OCI-LY1 (cell line): ENCODE measurements around the gene HCRT.

Source experiments
- H2AFZ ChIP-seq: fragments of 200-600 bp; sonication (generic), shearing (Covaris generic); 2 replicates; pipeline ENCODE4 v1.6.0; 2014; ENCODE audit warnings: antibody characterized with exemption, mild to moderate bottlenecking, low read length
- H3F3A ChIP-seq: fragments of 200-600 bp; sonication (generic), shearing (Covaris generic); 2 replicates; pipeline ENCODE4 v1.6.0; 2014; ENCODE audit warnings: mild to moderate bottlenecking, antibody characterized with exemption, low read length, moderate library complexity; ENCODE audit not compliant: insufficient read depth
- H3K27ac ChIP-seq: fragments of 200-600 bp; sonication (generic); 2 replicates; pipeline ENCODE4 v1.5.1; 2014; ENCODE audit warnings: low read length, mixed run types, mild to moderate bottlenecking, low read depth; ENCODE audit not compliant: poor library complexity, severe bottlenecking
- H3K27me3 ChIP-seq: fragments of 200-600 bp; sonication (generic); 2 replicates; pipeline ENCODE4 v1.6.0; 2014; ENCODE audit warnings: antibody characterized with exemption, mild to moderate bottlenecking, low read length, moderate library complexity; ENCODE audit not compliant: insufficient read depth
- H3K36me3 ChIP-seq: fragments of 200-600 bp; sonication (generic); 2 replicates; pipeline ENCODE4 v1.6.1; 2014; ENCODE audit warnings: mild to moderate bottlenecking, antibody characterized with exemption, low read length, moderate library complexity, mixed read lengths; ENCODE audit not compliant: insufficient read depth
- H3K4me1 ChIP-seq: fragments of 200-600 bp; sonication (generic); 2 replicates; pipeline ENCODE4 v1.5.1; 2014; ENCODE audit warnings: mild to moderate bottlenecking, low read length, moderate library complexity; ENCODE audit not compliant: insufficient read depth, severe bottlenecking
- H3K4me2 ChIP-seq: fragments of 200-600 bp; sonication (generic), shearing (Covaris generic); 2 replicates; pipeline ENCODE4 v1.6.1; 2014; ENCODE audit warnings: low read length
- H3K4me3 ChIP-seq: fragments of 200-600 bp; sonication (generic); 2 replicates; pipeline ENCODE4 v1.5.1; 2014; ENCODE audit warnings: low read length, low read depth, mild to moderate bottlenecking, mixed read lengths; ENCODE audit not compliant: poor library complexity, severe bottlenecking
- H3K79me2 ChIP-seq: fragments of 200-600 bp; shearing (Covaris generic); 2 replicates; pipeline ENCODE4 v1.6.1; 2016; ENCODE audit warnings: mixed run types, low read length, mixed read lengths; ENCODE audit not compliant: insufficient read depth
- H3K9ac ChIP-seq: fragments of 200-600 bp; sonication (generic), shearing (Covaris generic); 2 replicates; pipeline ENCODE4 v1.6.1; 2014; ENCODE audit warnings: mild to moderate bottlenecking, low read length, mixed read lengths
- H3K9me2 ChIP-seq: fragments of 200-600 bp; sonication (generic), shearing (Covaris generic); 2 replicates; pipeline ENCODE4 v1.6.1; 2014; ENCODE audit warnings: low read depth, mild to moderate bottlenecking, low read length, mixed read lengths
- H3K9me3 ChIP-seq: fragments of 200-600 bp; shearing (Covaris generic); 2 replicates; pipeline ENCODE4 v1.6.1; 2014; ENCODE audit warnings: low read length, mixed read lengths
- H4K20me1 ChIP-seq: fragments of 200-600 bp; sonication (generic), shearing (Covaris generic); 2 replicates; pipeline ENCODE4 v1.6.0; 2016; ENCODE audit warnings: mild to moderate bottlenecking, low read length; ENCODE audit not compliant: insufficient read depth
- EZH2 ChIP-seq: fragments of 200-600 bp; sonication (generic), shearing (Covaris generic); IDR thresholded peaks from 2 replicates; pipeline ENCODE4 v1.8.0; 2017; ENCODE audit warnings: borderline replicate concordance, mixed run types, mild to moderate bottlenecking, antibody characterized with exemption, low read length, moderate library complexity, mixed read lengths
- TF ChIP-seq, protein P1 (sequence below): fragments of 200-600 bp; sonication (generic), shearing (Covaris generic); IDR thresholded peaks from 2 replicates; pipeline ENCODE4 v1.5.1; 2017; ENCODE audit warnings: mild to moderate bottlenecking, antibody characterized with exemption, low read length, moderate library complexity, mixed read lengths

HCRT gene

DNA sequence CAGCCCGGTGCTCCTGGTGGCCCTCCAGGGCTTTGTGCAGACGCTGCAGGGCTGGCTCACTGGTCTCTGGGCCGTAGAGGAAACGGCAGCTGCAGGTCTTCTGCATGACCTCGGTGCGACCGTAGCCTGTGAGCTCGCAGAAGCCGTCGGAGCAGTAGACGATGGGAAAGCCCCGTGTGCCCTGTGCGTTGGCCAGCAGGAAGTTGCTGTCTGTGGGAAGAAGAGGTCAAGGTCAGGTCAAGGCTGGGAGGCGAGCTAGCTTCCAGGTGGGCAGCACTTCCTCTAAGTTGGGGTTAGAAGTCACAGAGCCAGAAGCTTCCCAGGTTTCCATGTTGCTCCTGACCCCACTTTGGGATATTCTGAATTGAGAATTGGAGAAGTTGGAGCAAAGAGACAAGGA lies 6.4 kb downstream of the HCRT start:
- Histone ChIP-seq H3K79me2 (no peaks in the 10 kb centered on the region), H4K20me1 (no peaks in the 10 kb centered on the region), H2AFZ (no peak overlapping the region), H3K9me2 (no peaks in the 10 kb centered on the region), H3K4me1 (peaks cover 23% of the 10 kb centered on the region), H3K9me3 (no peaks in the 10 kb centered on the region), H3K4me2 (no peak overlapping the region), H3K36me3 (no peaks in the 10 kb centered on the region), H3F3A (no peaks in the 10 kb centered on the region), H3K27ac (no peak overlapping the region), H3K27me3 (no peaks in the 10 kb centered on the region), H3K4me3 (no peak overlapping the region), H3K9ac (no peak overlapping the region)
- no peak for TF ChIP-seq EZH2
- TF ChIP-seq, protein P1, sequence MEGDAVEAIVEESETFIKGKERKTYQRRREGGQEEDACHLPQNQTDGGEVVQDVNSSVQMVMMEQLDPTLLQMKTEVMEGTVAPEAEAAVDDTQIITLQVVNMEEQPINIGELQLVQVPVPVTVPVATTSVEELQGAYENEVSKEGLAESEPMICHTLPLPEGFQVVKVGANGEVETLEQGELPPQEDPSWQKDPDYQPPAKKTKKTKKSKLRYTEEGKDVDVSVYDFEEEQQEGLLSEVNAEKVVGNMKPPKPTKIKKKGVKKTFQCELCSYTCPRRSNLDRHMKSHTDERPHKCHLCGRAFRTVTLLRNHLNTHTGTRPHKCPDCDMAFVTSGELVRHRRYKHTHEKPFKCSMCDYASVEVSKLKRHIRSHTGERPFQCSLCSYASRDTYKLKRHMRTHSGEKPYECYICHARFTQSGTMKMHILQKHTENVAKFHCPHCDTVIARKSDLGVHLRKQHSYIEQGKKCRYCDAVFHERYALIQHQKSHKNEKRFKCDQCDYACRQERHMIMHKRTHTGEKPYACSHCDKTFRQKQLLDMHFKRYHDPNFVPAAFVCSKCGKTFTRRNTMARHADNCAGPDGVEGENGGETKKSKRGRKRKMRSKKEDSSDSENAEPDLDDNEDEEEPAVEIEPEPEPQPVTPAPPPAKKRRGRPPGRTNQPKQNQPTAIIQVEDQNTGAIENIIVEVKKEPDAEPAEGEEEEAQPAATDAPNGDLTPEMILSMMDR = no peak

DNA sequence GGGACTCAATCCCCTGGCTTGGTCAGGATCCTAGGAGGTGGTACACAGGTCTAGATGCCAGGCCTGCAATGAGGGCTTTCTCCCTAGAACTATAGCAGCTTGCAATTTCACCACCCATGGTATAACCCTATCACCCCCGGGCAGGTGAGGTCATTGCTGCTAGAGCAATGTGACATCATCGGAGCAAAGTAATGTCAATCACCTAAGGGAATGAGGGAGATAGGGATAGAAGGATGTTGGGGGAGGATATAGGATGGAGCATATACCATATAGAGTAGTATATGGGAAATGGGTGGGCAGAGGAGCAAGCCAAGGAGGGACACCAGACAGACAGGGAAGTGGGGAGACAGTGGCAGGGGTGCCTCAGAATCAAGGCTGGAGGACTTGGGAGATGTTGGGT lies 7.6 kb downstream of the HCRT start:
- Histone ChIP-seq H3K4me2 (no peak overlapping the region), H3K9me2 (no peaks in the 10 kb centered on the region), H3K4me3 (no peak overlapping the region), H3K27ac (no peak overlapping the region), H3K79me2 (no peaks in the 10 kb centered on the region), H2AFZ (no peak overlapping the region), H4K20me1 (no peaks in the 10 kb centered on the region), H3K36me3 (no peaks in the 10 kb centered on the region), H3K4me1 (peaks cover 16% of the 10 kb centered on the region), H3K27me3 (no peaks in the 10 kb centered on the region; the same call in 1 of the 2 replicates), H3F3A (no peaks in the 10 kb centered on the region), H3K9me3 (no peaks in the 10 kb centered on the region), H3K9ac (no peak overlapping the region)
- TF ChIP-seq EZH2 = no peak
- TF ChIP-seq, protein P1 = no peak

DNA sequence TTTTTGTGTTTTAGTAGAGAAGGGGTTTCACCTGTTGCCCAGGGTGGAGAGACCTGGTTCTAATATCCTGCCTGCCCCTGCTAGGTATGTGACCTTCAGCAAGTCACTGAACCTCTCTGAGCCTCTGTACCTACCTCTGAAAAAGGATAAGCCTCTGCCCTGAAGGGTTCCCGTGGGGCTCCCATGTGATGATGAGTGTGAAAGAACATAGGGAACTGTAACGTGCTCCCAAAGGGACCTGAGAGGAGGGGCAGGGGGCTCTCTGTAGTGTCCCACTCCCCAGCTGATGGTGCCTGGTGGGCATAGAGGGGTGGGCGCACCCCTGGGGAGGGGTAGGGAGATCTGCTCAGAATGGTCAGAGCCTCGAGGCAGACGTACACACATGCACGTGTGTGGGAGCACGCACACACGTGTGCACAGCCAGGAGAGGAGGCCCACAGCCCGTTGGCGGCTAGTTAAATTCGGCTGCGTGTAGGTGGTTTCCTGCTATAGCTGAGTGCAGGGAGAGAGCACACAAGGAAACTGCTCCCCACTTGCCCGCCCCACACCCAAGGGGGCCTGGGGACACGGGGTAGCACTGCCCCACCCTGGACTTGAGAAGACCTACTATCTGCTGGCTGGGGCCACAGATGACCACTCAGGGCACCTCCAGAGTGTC lies 11.0 kb downstream of the HCRT start:
- Histone ChIP-seq H3K36me3 (no peaks in the 10 kb centered on the region), H3K27me3 (no peaks in the 10 kb centered on the region; the same call in 1 of the 2 replicates), H3F3A (no peaks in the 10 kb centered on the region)

More for the DNA sequence above, 11.0 kb downstream of the HCRT start:
- Histone ChIP-seq H3K79me2 (no peaks in the 10 kb centered on the region), H3K9me2 (no peaks in the 10 kb centered on the region), H3K4me1 (no peaks in the 10 kb centered on the region), H3K27ac (no peak overlapping the region), H3K9me3 (no peaks in the 10 kb centered on the region), H4K20me1 (no peaks in the 10 kb centered on the region), H2AFZ (no peak overlapping the region), H3K4me2 (no peak overlapping the region), H3K9ac (no peak overlapping the region), H3K4me3 (no peak overlapping the region)
- TF ChIP-seq, protein P1 = no peak
- no peak for TF ChIP-seq EZH2
